Brain microvascular endothelial cell (primary cell): ENCODE measurements around the gene DIAPH1.

Experiments
- DNase-seq: peaks from one replicate; pipeline ENCODE4 v3.0.0-alpha.2; 2020
- H3K27ac ChIP-seq: fragments of 250-450 bp; sonication (Bioruptor Pico); 2 replicates; pipeline ENCODE4 v1.5.1; 2020; ENCODE audit warnings: mild to moderate bottlenecking, moderate library complexity
- H3K27me3 ChIP-seq: fragments of 250-450 bp; sonication (Bioruptor Pico); replicated peaks from 2 replicates; pipeline ENCODE4 v1.5.1; 2020; ENCODE audit warnings: mild to moderate bottlenecking
- H3K36me3 ChIP-seq: fragments of 250-450 bp; sonication (Bioruptor Pico); replicated peaks from 2 replicates; pipeline ENCODE4 v1.5.1; 2020; ENCODE audit warnings: mild to moderate bottlenecking
- H3K4me3 ChIP-seq: 2 replicates; pipeline ENCODE4 v1.5.1; 2011; ENCODE audit warnings: low read depth, mild to moderate bottlenecking, control low read depth, low read length, moderate library complexity
- CTCF ChIP-seq: IDR thresholded peaks from 2 replicates; pipeline ENCODE4 v1.5.1; 2011; ENCODE audit warnings: low read depth, mild to moderate bottlenecking, moderate library complexity, low read length, control low read depth, inconsistent platforms; ENCODE audit errors: missing control alignments
- in situ Hi-C: cut with HindIII; loops from 2 replicates; pipeline ENCODE4 v1.10.0; 2017; ENCODE audit warnings: low sequenced_read_pairs, low pct_ligation_motif_present

Gene DIAPH1

DNA sequence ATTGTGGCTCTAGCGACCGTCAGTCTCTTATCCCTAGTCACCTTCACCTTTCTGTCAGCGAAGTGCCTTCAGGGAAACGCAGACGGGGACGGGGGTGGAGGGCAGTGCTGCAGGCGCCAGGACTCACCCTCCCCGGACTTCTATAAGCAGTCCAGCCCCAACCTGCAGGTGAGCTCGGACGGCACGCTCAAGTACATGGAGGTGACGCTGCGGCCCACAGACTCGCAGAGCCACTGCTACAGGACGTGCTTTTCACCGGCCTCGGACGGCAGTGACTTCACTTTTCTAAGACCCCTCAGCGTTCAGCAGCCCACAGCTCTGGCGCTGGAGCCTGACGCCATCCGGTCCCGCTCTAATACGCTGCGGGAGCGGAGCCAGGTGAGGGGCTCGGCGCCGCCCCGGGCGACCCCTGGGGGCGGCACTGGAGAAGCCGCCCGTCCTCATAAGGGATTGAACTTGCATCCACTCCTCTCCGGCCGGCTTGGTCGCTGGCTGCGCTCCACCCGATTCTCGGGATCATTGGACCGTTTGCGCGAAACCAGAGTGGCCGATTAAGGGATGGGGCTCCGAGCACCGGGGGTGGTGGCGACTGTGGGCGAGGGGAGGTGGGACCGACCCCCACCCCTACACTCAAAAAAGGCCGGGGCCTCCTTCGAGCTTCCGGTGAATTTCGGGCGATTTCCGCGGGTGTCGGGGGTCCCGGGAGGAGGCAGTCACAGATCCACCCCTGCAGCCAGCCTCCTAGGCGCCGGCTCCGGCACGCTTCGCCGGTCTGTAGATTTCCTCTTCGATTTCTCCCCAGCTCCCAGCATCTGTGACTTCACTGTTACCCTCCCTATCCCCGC lies 127.3 kb downstream of the DIAPH1 start:
- H3K27me3 ChIP-seq: no peaks in the 10 kb centered on the region
- no peak overlapping the region for H3K27ac ChIP-seq
- no peaks in the 10 kb centered on the region for H3K36me3 ChIP-seq
- TF ChIP-seq CTCF: no peak
- no peak for DNase-seq
- no peak overlapping the region for H3K4me3 ChIP-seq
- in situ Hi-C loops: no loop called here

- H3K27ac ChIP-seq: no peak overlapping the region
- in situ Hi-C loops: no loop called here
- TF ChIP-seq CTCF: no peak
- no peak overlapping the region for H3K4me3 ChIP-seq
- no peaks in the 10 kb centered on the region for H3K27me3 ChIP-seq
- DNase-seq: no peak
- H3K36me3 ChIP-seq: no peaks in the 10 kb centered on the region
Observed at GRCh38 chr5:141490771-141491170, 128.0 kb downstream of the DIAPH1 start.

DNA sequence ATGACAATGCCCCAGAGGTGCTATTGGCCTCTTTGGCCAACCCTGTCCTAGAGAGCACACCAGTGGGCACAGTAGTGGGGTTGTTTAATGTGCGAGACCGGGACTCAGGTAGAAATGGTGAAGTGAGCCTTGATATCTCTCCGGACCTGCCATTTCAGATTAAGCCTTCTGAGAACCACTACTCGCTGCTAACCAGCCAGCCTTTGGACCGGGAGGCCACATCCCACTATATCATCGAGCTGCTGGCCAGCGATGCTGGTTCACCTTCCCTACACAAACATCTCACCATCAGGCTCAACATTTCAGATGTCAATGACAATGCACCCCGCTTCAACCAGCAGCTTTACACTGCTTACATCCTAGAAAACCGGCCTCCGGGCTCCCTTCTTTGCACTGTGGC lies 128.5 kb downstream of the DIAPH1 start:
- H3K27ac ChIP-seq: no peak overlapping the region
- no peak for DNase-seq
- in situ Hi-C loops: no loop called here
- no peaks in the 10 kb centered on the region for H3K27me3 ChIP-seq
- peaks cover 3% of the 10 kb centered on the region for H3K36me3 ChIP-seq
- TF ChIP-seq CTCF: no peak
- no peak overlapping the region for H3K4me3 ChIP-seq

DNA sequence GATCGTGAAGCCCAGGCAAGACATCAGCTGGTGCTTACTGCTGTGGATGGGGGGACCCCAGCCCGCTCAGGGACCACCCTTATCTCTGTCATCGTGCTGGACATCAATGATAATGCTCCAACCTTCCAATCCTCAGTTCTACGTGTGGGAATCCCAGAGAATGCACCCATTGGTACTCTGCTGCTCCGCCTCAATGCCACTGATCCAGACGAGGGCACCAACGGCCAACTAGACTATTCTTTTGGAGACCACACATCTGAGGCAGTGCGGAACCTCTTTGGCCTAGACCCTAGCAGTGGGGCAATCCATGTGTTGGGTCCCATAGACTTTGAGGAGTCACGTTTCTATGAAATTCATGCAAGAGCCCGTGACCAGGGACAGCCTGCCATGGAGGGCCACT lies 129.0 kb downstream of the DIAPH1 start:
- no peak overlapping the region for H3K4me3 ChIP-seq
- H3K27me3 ChIP-seq: no peaks in the 10 kb centered on the region

DNA sequence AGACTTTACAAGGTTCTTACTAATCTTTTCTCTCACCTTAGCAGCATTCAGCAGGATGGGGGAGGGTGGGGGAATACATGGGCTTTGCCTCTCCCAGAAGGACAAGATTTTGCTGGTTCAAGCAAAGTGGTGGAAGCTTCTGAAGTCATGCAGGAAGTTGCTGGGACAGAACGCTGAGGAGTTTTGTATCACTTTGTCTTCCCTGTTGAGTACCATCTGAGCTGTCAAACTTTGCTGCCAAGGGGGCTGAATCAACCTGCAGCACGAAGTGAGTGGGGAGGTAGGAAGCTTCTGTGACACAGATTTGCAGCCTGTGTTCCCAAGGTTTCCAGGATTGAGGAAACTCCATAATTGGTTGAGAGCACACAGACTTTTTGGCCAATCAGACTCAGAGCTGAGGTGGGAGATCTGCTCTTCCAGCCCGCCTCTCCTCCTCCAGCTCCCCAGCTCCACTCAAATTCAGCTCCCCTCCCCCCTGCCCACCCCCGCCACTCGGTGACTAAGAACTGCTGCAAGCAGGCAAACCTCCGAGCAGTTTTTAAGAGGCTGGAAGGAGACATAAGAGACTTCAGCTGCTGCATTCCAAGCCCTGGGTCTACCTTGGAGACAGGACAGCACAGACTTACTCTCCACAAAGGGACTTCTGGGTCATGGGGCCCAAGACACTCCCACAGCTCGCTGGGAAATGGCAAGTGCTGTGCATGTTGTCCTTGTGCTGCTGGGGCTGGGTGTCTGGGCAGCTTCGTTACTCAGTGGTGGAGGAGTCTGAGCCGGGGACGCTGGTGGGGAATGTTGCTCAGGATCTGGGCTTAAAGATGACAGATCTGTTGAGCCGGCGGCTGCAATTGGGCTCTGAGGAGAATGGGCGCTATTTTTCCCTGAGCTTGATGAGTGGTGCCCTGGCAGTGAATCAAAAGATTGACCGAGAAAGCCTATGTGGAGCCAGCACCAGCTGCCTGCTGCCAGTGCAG lies 129.9 kb downstream of the DIAPH1 start, which contains the start of gene PCDHGC5:
Gene PCDHGC5, plus strand, starts transcription at position 491 of the 971 bp plus-strand sequence. Its CDS starts 160 bp downstream, at position 651.
- in situ Hi-C loops: no loop called here
- TF ChIP-seq CTCF: no peak
- peak; percentile 51 for DNase-seq
- no peaks in the 10 kb centered on the region for H3K27me3 ChIP-seq
- H3K4me3 ChIP-seq: peak within 1 kb of the TSS; percentile 20
- peaks cover 3% of the 10 kb centered on the region for H3K36me3 ChIP-seq
- H3K27ac ChIP-seq: peak within 1 kb of the TSS; percentile 8

More for the DNA sequence above, 129.0 kb downstream of the DIAPH1 start:
- in situ Hi-C loops: no loop called here
- TF ChIP-seq CTCF: no peak
- DNase-seq: no peak
- peaks cover 3% of the 10 kb centered on the region for H3K36me3 ChIP-seq
- no peak overlapping the region for H3K27ac ChIP-seq
